AG09309 (cell line): ENCODE measurements around the gene TOMM22.

Experiments
- DNase-seq: peaks from one replicate; pipeline ENCODE4 v3.0.0-alpha.2; 2010; ENCODE audit warnings: low read depth
- H3K4me3 ChIP-seq: 2 replicates; pipeline ENCODE4 v1.5.1; 2011; ENCODE audit warnings: mild to moderate bottlenecking, low read depth, low read length, moderate library complexity; ENCODE audit not compliant: control insufficient read depth
- TF ChIP-seq, protein P1 (sequence below): IDR thresholded peaks from 2 replicates; pipeline ENCODE4 v1.5.1; 2011; ENCODE audit warnings: mild to moderate bottlenecking, low read depth, low read length, inconsistent platforms; ENCODE audit not compliant: insufficient read depth, control insufficient read depth; ENCODE audit errors: missing control alignments

TOMM22 gene

GRCh38 chr22:38716826-38717225, 35.1 kb downstream of the TOMM22 start:
- H3K4me3 ChIP-seq = no peak overlapping the region
- TF ChIP-seq, protein P1, sequence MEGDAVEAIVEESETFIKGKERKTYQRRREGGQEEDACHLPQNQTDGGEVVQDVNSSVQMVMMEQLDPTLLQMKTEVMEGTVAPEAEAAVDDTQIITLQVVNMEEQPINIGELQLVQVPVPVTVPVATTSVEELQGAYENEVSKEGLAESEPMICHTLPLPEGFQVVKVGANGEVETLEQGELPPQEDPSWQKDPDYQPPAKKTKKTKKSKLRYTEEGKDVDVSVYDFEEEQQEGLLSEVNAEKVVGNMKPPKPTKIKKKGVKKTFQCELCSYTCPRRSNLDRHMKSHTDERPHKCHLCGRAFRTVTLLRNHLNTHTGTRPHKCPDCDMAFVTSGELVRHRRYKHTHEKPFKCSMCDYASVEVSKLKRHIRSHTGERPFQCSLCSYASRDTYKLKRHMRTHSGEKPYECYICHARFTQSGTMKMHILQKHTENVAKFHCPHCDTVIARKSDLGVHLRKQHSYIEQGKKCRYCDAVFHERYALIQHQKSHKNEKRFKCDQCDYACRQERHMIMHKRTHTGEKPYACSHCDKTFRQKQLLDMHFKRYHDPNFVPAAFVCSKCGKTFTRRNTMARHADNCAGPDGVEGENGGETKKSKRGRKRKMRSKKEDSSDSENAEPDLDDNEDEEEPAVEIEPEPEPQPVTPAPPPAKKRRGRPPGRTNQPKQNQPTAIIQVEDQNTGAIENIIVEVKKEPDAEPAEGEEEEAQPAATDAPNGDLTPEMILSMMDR = no peak
- no peak for DNase-seq

DNA sequence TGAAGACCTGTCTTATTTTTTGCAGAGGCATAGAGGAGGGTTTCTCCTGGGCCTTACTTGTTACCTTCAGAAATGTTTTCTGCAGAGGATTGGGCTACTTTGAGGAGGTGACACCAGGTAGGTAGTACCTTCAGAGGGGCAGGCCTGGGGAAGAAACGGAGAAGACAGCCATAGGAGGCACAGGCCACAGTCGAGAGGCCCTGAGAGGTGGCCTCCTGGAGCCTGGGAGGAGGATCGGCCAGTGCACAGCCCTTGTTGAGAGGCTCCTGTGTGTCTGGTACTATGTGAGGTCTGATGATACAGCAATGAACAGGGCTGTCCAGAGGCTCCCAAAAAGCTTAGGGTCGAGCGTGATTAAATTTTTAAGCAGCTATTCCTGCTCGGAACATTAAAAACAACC, 35.5 kb downstream of the TOMM22 start:
- no peak for DNase-seq
- TF ChIP-seq, protein P1 = no peak
- H3K4me3 ChIP-seq = no peak overlapping the region

- DNase-seq = no peak
- TF ChIP-seq, protein P1 = peak; percentile 71
These were observed 36.7 kb downstream of the TOMM22 start for GRCh38 chr22:38718414-38718813.

GRCh38 chr22:38719196-38719595, 37.4 kb downstream of the TOMM22 start:
- no peak overlapping the region for H3K4me3 ChIP-seq
- TF ChIP-seq, protein P1 = no peak

More at GRCh38 chr22:38718414-38718813, 36.7 kb downstream of the TOMM22 start:
- no peak overlapping the region for H3K4me3 ChIP-seq

GRCh38 chr22:38720350-38720749, 38.6 kb downstream of the TOMM22 start:
- H3K4me3 ChIP-seq = no peak overlapping the region
- TF ChIP-seq, protein P1 = no peak
- DNase-seq = no peak

More at GRCh38 chr22:38719196-38719595, 37.4 kb downstream of the TOMM22 start:
- DNase-seq = no peak

DNA sequence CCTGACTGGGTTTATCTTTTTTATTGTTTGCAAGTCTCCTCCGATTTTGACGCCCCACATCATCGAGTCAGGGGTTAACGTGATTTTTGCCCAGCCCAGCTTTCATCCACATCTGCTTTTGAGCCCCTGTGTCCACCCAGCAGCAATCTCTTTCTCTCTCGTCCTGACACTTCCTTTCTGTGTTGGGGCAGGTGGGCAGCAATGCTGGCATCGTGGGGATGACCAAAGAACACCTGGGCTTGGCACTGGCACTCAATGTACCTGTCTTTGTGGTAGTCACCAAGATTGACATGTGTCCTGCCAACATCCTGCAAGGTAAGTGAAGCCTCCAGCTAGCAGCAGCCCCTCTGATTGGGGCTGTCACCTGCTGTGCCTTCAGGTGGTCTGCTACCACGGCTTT, 39.8 kb downstream of the TOMM22 start:
- H3K4me3 ChIP-seq = no peak overlapping the region
- DNase-seq = no peak
- TF ChIP-seq, protein P1 = no peak

- DNase-seq = no peak
- no peak overlapping the region for H3K4me3 ChIP-seq
- TF ChIP-seq, protein P1 = no peak
These were observed 42.4 kb downstream of the TOMM22 start for GRCh38 chr22:38724176-38724575.
